ENCODE data around the gene SAPCD2.

Gene SAPCD2

GRCh38 chr9:137018761-137019559, 51.4 kb downstream of the SAPCD2 start:
- in situ Hi-C loops (cut with HindIII; ENCODE audit: low sequenced_read_pairs), result no loop called here
- DNase-seq (ENCODE audit: low read depth), result no peak
- no peak for TF ChIP-seq CTCF (IDR thresholded peaks at IDR 0.05; ENCODE audit: low read depth, low read length, missing control alignments)
- no peak overlapping the region for H3K4me3 ChIP-seq (ENCODE audit: low read depth, low read length)

GRCh38 chr9:137017791-137018497, 52.4 kb downstream of the SAPCD2 start:
- in situ Hi-C loops (cut with HindIII; ENCODE audit: low sequenced_read_pairs), result no loop called here
- TF ChIP-seq CTCF (IDR thresholded peaks at IDR 0.05; ENCODE audit: low read depth, low read length, missing control alignments), result no peak
- H3K4me3 ChIP-seq (ENCODE audit: low read depth, low read length), result no peak overlapping the region
- no peak for DNase-seq (ENCODE audit: low read depth)

GRCh38 chr9:137017071-137017470, 53.3 kb downstream of the SAPCD2 start:
- no peak overlapping the region for H3K4me3 ChIP-seq (ENCODE audit: low read depth, low read length)
- no peak for TF ChIP-seq CTCF (IDR thresholded peaks at IDR 0.05; ENCODE audit: low read depth, low read length, missing control alignments)
- in situ Hi-C loops (cut with HindIII; ENCODE audit: low sequenced_read_pairs), result no loop called here
- no peak for DNase-seq (ENCODE audit: low read depth)

GRCh38 chr9:137016436-137016835, 53.9 kb downstream of the SAPCD2 start:
- in situ Hi-C loops (cut with HindIII; ENCODE audit: low sequenced_read_pairs), result no loop called here
- no peak for DNase-seq (ENCODE audit: low read depth)
- no peak overlapping the region for H3K4me3 ChIP-seq (ENCODE audit: low read depth, low read length)
- TF ChIP-seq CTCF (IDR thresholded peaks at IDR 0.05; ENCODE audit: low read depth, low read length, missing control alignments), result no peak

- in situ Hi-C loops (cut with HindIII; ENCODE audit: low sequenced_read_pairs), result no loop called here
- DNase-seq (ENCODE audit: low read depth), result no peak
- H3K4me3 ChIP-seq (ENCODE audit: low read depth, low read length), result no peak overlapping the region
- no peak for TF ChIP-seq CTCF (IDR thresholded peaks at IDR 0.05; ENCODE audit: low read depth, low read length, missing control alignments)
Observed at GRCh38 chr9:137015976-137016375, 54.4 kb downstream of the SAPCD2 start.

GRCh38 chr9:137015540-137015930, 54.8 kb downstream of the SAPCD2 start:
- in situ Hi-C loops (cut with HindIII; ENCODE audit: low sequenced_read_pairs), result no loop called here
- TF ChIP-seq CTCF (IDR thresholded peaks at IDR 0.05; ENCODE audit: low read depth, low read length, missing control alignments), result no peak
- DNase-seq (ENCODE audit: low read depth), result no peak
- H3K4me3 ChIP-seq (ENCODE audit: low read depth, low read length), result no peak overlapping the region

Measured in astrocyte of the cerebellum (primary cell).